Superior temporal gyrus (tissue), 1 donor: Measurements from ENCODE around the gene UNC79.
A peak's percentile ranks its signal among the peaks of the same experiment; 100 is the strongest.

ENCODE experiments used
- DNase-seq: peaks from one replicate; pipeline ENCODE4 v3.0.0-alpha.2; 2016; ENCODE audit errors: extremely low spot score

UNC79 gene

GRCh38 chr14:93748208-93749075 lies 317.7 kb downstream of the UNC79 start:
- no peak for DNase-seq

GRCh38 chr14:93749076-93749420 lies 318.3 kb downstream of the UNC79 start:
- no peak for DNase-seq

GRCh38 chr14:93751946-93752655 lies 321.4 kb downstream of the UNC79 start:
- DNase-seq, result no peak

- peak; percentile 98 for DNase-seq
Measured at GRCh38 chr14:93752980-93753561, 322.3 kb downstream of the UNC79 start.

GRCh38 chr14:93753647-93754046 lies 322.9 kb downstream of the UNC79 start:
- peak; percentile 62 for DNase-seq

- no peak for DNase-seq
Measured at GRCh38 chr14:93757206-93757605, 326.5 kb downstream of the UNC79 start.
